ENCODE results near the gene MRPL24. TPM values are rescaled to one million over a fixed set of nuclear protein-coding genes. Genes with fewer than 3 reads are reported as not detected.

MRPL24 gene
- total and polyA plus RNA-seq, 2 of the 8 experiments (the other 6 are each of a cell fraction or from before 2014, with no cell fraction given): 29.7 to 35.2 TPM

DNA sequence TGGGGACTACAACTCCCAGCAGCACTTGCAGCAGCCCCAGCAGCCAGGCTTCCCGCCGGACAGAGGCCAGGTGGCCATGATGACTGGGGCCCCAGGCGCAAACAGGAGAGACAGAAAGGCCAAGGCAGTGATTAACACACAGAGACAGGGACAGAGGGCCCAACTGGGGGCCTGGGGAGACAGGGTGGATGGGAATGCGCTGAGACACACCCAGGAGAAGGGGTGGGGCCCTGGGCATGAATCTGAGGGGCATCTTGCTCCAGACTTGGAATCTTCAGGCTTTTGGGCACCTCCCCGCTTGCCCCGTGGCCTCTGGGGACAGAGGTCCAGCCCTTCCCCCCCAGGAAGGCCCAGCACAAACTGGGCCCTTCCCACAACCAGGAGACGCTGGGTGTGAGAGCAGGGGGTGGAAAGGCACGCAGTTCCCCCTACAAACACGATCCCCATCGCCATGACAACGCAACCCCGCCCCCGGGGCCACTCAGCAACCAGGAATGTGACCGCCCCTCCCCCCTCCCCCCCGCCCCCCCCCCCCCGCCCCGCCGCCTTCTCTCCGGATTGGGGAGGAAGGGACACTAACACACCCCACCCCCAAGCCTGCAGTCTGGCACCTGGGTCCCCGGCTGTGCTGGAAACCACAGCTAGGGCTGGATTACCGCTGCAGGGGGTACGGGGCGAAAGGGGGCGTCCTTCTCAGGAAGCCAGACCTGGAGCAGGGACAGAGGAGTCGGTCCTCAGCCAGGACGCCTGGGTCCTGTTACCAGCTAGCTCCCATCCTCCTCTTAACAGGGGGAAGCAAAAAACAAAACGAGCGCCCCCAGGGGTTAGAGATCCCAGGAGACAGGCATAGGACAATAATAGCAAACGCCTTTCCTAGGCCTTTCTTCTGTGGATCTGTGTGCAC, 6.1 kb upstream of the MRPL24 start:
- Histone ChIP-seq H3K4ac (replicated peaks; ENCODE audit: insufficient read length, low read depth, low read length) (peak overlapping the region; percentile 55), H3K4me2 (ENCODE audit: insufficient read depth in 1 of 2, low read depth in 2 of 2, low read length in 2 of 2) (peak overlapping the region; percentile 98 to 99), H3K9ac (replicated peaks in 1 of 4; ENCODE audit: extremely low read depth in 1 of 4, low read depth in 3 of 4, low read length in 3 of 4) (peak overlapping the region; percentile 89 to 99 (median 94)), H3K27me3 (replicated peaks in 1 of 4; ENCODE audit: control insufficient read depth in 3 of 4, extremely low read depth in 1 of 4, insufficient read depth in 3 of 4, low read length in 3 of 4) (no peaks in the 10 kb centered on the region), H2BK12ac (ENCODE audit: low read depth, low read length) (peak overlapping the region; percentile 98), H3K23ac (ENCODE audit: insufficient read length) (no peak overlapping the region), H2BK15ac (ENCODE audit: low read length) (peak overlapping the region; percentile 40; the same call in 1 of the 2 replicates), H2AFZ (ENCODE audit: low read length) (no peak overlapping the region), H3K36me3 (ENCODE audit: control insufficient read depth in 2 of 4, insufficient read depth in 4 of 4, low read length in 3 of 4) (peaks cover 13 to 30% (median 14%) of the 10 kb centered on the region in 4 experiments; a peak in 6 of 8 replicates), H3K56ac (replicated peaks; ENCODE audit: insufficient read length, low read depth, low read length) (peak overlapping the region; percentile 90), H3K79me1 (ENCODE audit: low read depth, low read length) (peaks cover 15% of the 10 kb centered on the region), H4K91ac (replicated peaks; ENCODE audit: insufficient read length, low read length) (peak overlapping the region; percentile 93), H2BK120ac (replicated peaks; ENCODE audit: low read depth, low read length) (peak overlapping the region; percentile 73), H3K9me3 (ENCODE audit: insufficient read depth in 2 of 2, low read depth in 1 of 2, low read length in 1 of 2) (no peaks in the 10 kb centered on the region), H4K20me1 (replicated peaks in 1 of 2; ENCODE audit: control insufficient read depth in 1 of 2, insufficient read depth in 2 of 2, low read length in 2 of 2) (peaks cover 0 to 4% of the 10 kb centered on the region in 2 experiments), H3K27ac (ENCODE audit: low read depth, low read length) (peak overlapping the region; percentile 100), H3K4me3 (ENCODE audit: extremely low read depth in 1 of 4, insufficient read depth in 2 of 4, low read depth in 3 of 4, low read length in 4 of 4) (peak overlapping the region; percentile 52 to 100 (median 64)), H3K14ac (ENCODE audit: insufficient read length) (no peak overlapping the region), H2BK5ac (ENCODE audit: low read depth, low read length) (peak overlapping the region; percentile 99), H2AK5ac (ENCODE audit: low read depth, low read length) (peak overlapping the region; percentile 79; the same call in 1 of the 2 replicates), H4K5ac (ENCODE audit: insufficient read length, low read depth, low read length) (peak overlapping the region; percentile 82), H3K79me2 (ENCODE audit: control insufficient read depth in 1 of 2, insufficient read depth in 2 of 2, low read length in 2 of 2) (peaks cover 30 to 63% of the 10 kb centered on the region in 2 experiments), H4K8ac (ENCODE audit: extremely low read depth, insufficient read depth, low read length) (peak overlapping the region; percentile 97; the same call in 1 of the 2 replicates), H3K18ac (ENCODE audit: extremely low read depth, low read length) (peak overlapping the region; percentile 97), H3K4me1 (replicated peaks in 1 of 4; ENCODE audit: control insufficient read depth in 3 of 4, insufficient read depth in 4 of 4, low read length in 3 of 4) (peaks cover 32 to 47% (median 33%) of the 10 kb centered on the region in 4 experiments), H3K23me2 (ENCODE audit: low read depth, low read length) (peaks cover 8% of the 10 kb centered on the region), H2BK20ac (ENCODE audit: low read length) (peak overlapping the region; percentile 34; the same call in 1 of the 2 replicates)
- POLR2A ChIA-PET (ENCODE audit: partially characterized antibody): interaction anchor here (0.8 to 10.7 kb wide), 15 partner anchors 10 to 113 kb away, joined by 3 to 214 read pairs (median 6); partner anchors contain the start of genes INSRR, ISG20L2, METTL25B and PRCC
- CTCF ChIA-PET (ENCODE audit: partially characterized antibody): interaction anchor here (0.7 to 6.6 kb wide), 19 partner anchors 11 to 92 kb away, joined by 3 to 76 read pairs (median 4); partner anchors contain the start of genes ISG20L2, METTL25B and PRCC
- WGBS, 2 experiments (ENCODE audit: extremely low coverage in 1 of 2, insufficient coverage in 1 of 2, insufficient read length in 1 of 2, insufficient replicate concordance in 2 of 2, low coverage in 1 of 2, low lambda C conversion rate in 2 of 2, missing lambda C conversion rate in 1 of 2): 0% methylated on average over 18 of the region's 29 CpGs; no CpG with 5 or more reads in 1 of the 2 experiments
- no peak for FAIRE-seq
- peak in 1 of 2 experiments; percentile 91 for DNase-seq (ENCODE audit: low read depth in 1 of 2, low spot score in 2 of 2)
- peak; percentile 82 to 89 for TF ChIP-seq POLR2A (IDR thresholded peaks at IDR 0.05; ENCODE audit: control extremely low read depth in 1 of 2, low read depth in 2 of 2, low read length in 2 of 2)
- TF ChIP-seq BCL11A (IDR thresholded peaks at IDR 0.05; ENCODE audit: low read depth in 2 of 2, low read length in 2 of 2): no peak
- no peak; the same call in 1 of the 2 replicates for TF ChIP-seq SP1 (IDR thresholded peaks at IDR 0.05; ENCODE audit: low read depth, low read length)
- no peak for TF ChIP-seq GABPA (IDR thresholded peaks at IDR 0.05; ENCODE audit: borderline replicate concordance, insufficient read depth, low read length)
- peak; percentile 77; the same call in 1 of the 2 replicates for TF ChIP-seq JUND (IDR thresholded peaks at IDR 0.05; ENCODE audit: low read length)
- TF ChIP-seq FOSL1 (IDR thresholded peaks at IDR 0.05; ENCODE audit: insufficient read depth, low read depth, low read length): no peak
- peak; percentile 88 for TF ChIP-seq POLR2AphosphoS5 (IDR thresholded peaks at IDR 0.05; ENCODE audit: low read depth, low read length)
- TF ChIP-seq SAP30 (IDR thresholded peaks at IDR 0.05; ENCODE audit: insufficient read depth, insufficient replicate concordance, low read length): peak; percentile 19
- TF ChIP-seq TAF1 (IDR thresholded peaks at IDR 0.05; ENCODE audit: low read depth, low read length): peak; percentile 62; the same call in 1 of the 2 replicates

Measured in H1 (cell line).